ENCODE results near the gene ISLR.

DNA sequence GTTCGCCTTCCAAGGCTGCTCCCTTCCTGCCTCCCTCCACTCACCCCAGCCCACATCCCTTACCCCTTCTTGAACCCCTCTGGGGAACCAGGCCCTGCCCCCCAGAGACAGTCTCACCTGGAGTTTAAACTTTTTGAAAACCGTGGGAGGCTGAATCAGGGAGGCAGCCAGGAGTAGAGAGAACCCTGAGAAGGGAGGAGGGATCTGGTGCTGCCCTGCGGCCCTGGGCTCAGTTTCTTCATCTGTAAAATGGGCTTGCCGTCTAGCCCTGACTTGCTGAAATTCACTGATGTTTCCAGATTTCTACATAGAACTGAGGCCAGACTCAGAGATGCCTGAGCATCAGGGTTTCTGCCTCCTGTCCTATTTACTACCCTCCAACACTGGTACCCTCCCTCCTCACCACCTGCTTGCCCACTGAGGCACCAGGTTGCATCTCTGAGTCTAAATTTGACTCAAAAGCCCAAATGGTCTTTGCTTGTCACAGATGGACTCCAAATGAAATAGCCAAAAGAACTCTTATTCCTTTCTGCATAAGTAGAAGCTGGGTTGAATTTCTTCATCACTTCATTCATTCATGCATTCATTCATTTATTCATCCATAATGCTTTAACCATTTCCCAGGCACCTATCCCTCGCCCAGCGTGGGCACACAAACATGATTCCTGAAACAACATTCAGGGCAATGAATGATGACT is 41.0 kb downstream of the ISLR start:
- TF ChIP-seq POLR2AphosphoS5 (IDR thresholded peaks at IDR 0.05; ENCODE audit: low read depth) (no peak), CTCF (conservative IDR thresholded peaks at IDR 0.05; ENCODE audit: low read depth in 2 of 2) (no peak), EZH2phosphoT487 (IDR thresholded peaks at IDR 0.05; ENCODE audit: unreplicated experiment) (no peak), REST (IDR thresholded peaks at IDR 0.05; ENCODE audit: unreplicated experiment) (no peak), ZNF114 (CRISPR knock-in tag; IDR thresholded peaks at IDR 0.05) (no peak), EZH2 (IDR thresholded peaks at IDR 0.05; ENCODE audit: low read depth, unreplicated experiment) (no peak), JUNB (IDR thresholded peaks at IDR 0.05; ENCODE audit: unreplicated experiment) (no peak)

Measured in GM23338 (cell line).